ENCODE measurements around the gene INTS2.

- TF ChIP-seq CTCF (IDR thresholded peaks at IDR 0.05) = no peak
- TF ChIP-seq POLR2A (IDR thresholded peaks at IDR 0.05) = no peak
These were observed 41.0 kb upstream of the INTS2 start for GRCh38 chr17:61968757-61969156.

Measured in Peyer's patch (tissue), 4 donors.